KMS-11 (cell line): ENCODE results near the gene RAB11FIP4.

Source experiments
- H2AFZ ChIP-seq: fragments of 200-600 bp; sonication (generic); 2 replicates; pipeline ENCODE4 v1.6.1; 2016; ENCODE audit warnings: antibody characterized with exemption, mixed run types, low read depth
- H3K27ac ChIP-seq: fragments of 200-600 bp; sonication (generic); 2 replicates; pipeline ENCODE4 v1.6.1; 2016; ENCODE audit warnings: mild to moderate bottlenecking, mixed run types
- H3K27me3 ChIP-seq: fragments of 200-600 bp; sonication (generic); 2 replicates; pipeline ENCODE4 v1.6.1; 2017; ENCODE audit warnings: mild to moderate bottlenecking, low read depth, mixed run types, moderate library complexity; ENCODE audit not compliant: insufficient read depth
- H3K36me3 ChIP-seq: fragments of 200-600 bp; sonication (generic); 2 replicates; pipeline ENCODE4 v1.6.1; 2017; ENCODE audit warnings: mild to moderate bottlenecking, mixed run types; ENCODE audit not compliant: insufficient read depth
- H3K4me1 ChIP-seq: fragments of 200-600 bp; sonication (generic); 2 replicates; pipeline ENCODE4 v1.6.1; 2016; ENCODE audit warnings: mild to moderate bottlenecking, low read depth, mixed run types; ENCODE audit not compliant: poor library complexity, severe bottlenecking
- H3K4me2 ChIP-seq: fragments of 200-600 bp; sonication (generic); 2 replicates; pipeline ENCODE4 v1.7.0; 2016; ENCODE audit warnings: mild to moderate bottlenecking, mixed run types
- H3K4me3 ChIP-seq: fragments of 200-600 bp; sonication (generic); IDR thresholded peaks from 2 replicates; pipeline ENCODE4 v1.6.1; 2017; ENCODE audit warnings: low read depth, low read length, mixed read lengths; ENCODE audit not compliant: insufficient read depth
- H3K79me2 ChIP-seq: fragments of 200-600 bp; sonication (generic); 2 replicates; pipeline ENCODE4 v1.6.1; 2016; ENCODE audit warnings: low read depth, mixed run types; ENCODE audit not compliant: insufficient read depth
- H3K9ac ChIP-seq: fragments of 200-600 bp; sonication (generic); 2 replicates; pipeline ENCODE4 v1.6.1; 2016; ENCODE audit warnings: mild to moderate bottlenecking, mixed run types
- H4K20me1 ChIP-seq: fragments of 200-600 bp; sonication (generic); 2 replicates; pipeline ENCODE4 v1.6.1; 2016; ENCODE audit warnings: mild to moderate bottlenecking, mixed run types; ENCODE audit not compliant: insufficient read depth
- CTCF ChIP-seq: fragments of 200-600 bp; sonication (generic); conservative IDR thresholded peaks from 2 replicates; pipeline ENCODE4 v1.6.1; 2017; ENCODE audit warnings: low read depth, mild to moderate bottlenecking, antibody characterized with exemption, low read length, moderate library complexity, mixed read lengths

RAB11FIP4 gene

GRCh38 chr17:31490671-31491375 is 99.3 kb downstream of the RAB11FIP4 start:
- Histone ChIP-seq H3K4me3 (no peak overlapping the region), H3K36me3 (no peaks in the 10 kb centered on the region), H3K9ac (no peak overlapping the region), H3K27me3 (no peaks in the 10 kb centered on the region), H4K20me1 (no peaks in the 10 kb centered on the region), H3K4me1 (peaks cover 28% of the 10 kb centered on the region), H3K4me2 (no peak overlapping the region), H3K27ac (no peak overlapping the region), H3K79me2 (no peaks in the 10 kb centered on the region), H2AFZ (no peak overlapping the region)
- no peak for TF ChIP-seq CTCF

- no peak overlapping the region for H3K4me3 ChIP-seq
- no peak overlapping the region for H2AFZ ChIP-seq
- H3K9ac ChIP-seq, result no peak overlapping the region
- H3K4me1 ChIP-seq, result peaks cover 28% of the 10 kb centered on the region
- no peak for TF ChIP-seq CTCF
- no peak overlapping the region for H3K4me2 ChIP-seq
- H3K27ac ChIP-seq, result no peak overlapping the region
- H3K79me2 ChIP-seq, result no peaks in the 10 kb centered on the region
- H3K27me3 ChIP-seq, result no peaks in the 10 kb centered on the region
- no peaks in the 10 kb centered on the region for H3K36me3 ChIP-seq
- H4K20me1 ChIP-seq, result no peaks in the 10 kb centered on the region
Measured at GRCh38 chr17:31491376-31492131, 100.1 kb downstream of the RAB11FIP4 start.

- no peak for TF ChIP-seq CTCF
- H3K4me2 ChIP-seq, result no peak overlapping the region
- no peak overlapping the region for H3K27ac ChIP-seq
- H3K4me3 ChIP-seq, result no peak overlapping the region
- H4K20me1 ChIP-seq, result no peaks in the 10 kb centered on the region
- H3K4me1 ChIP-seq, result peaks cover 22% of the 10 kb centered on the region
- H3K79me2 ChIP-seq, result no peaks in the 10 kb centered on the region
- no peaks in the 10 kb centered on the region for H3K36me3 ChIP-seq
- no peaks in the 10 kb centered on the region for H3K27me3 ChIP-seq
- no peak overlapping the region for H3K9ac ChIP-seq
- no peak overlapping the region for H2AFZ ChIP-seq
Measured at GRCh38 chr17:31492206-31492605, 100.7 kb downstream of the RAB11FIP4 start.

- H2AFZ ChIP-seq, result no peak overlapping the region
- H3K4me1 ChIP-seq, result peaks cover 20% of the 10 kb centered on the region
- H3K79me2 ChIP-seq, result no peaks in the 10 kb centered on the region
- no peak for TF ChIP-seq CTCF
- no peaks in the 10 kb centered on the region for H3K36me3 ChIP-seq
- no peak overlapping the region for H3K4me3 ChIP-seq
- no peaks in the 10 kb centered on the region for H3K27me3 ChIP-seq
- H4K20me1 ChIP-seq, result no peaks in the 10 kb centered on the region
- no peak overlapping the region for H3K4me2 ChIP-seq
- H3K27ac ChIP-seq, result no peak overlapping the region
- H3K9ac ChIP-seq, result no peak overlapping the region
Measured at GRCh38 chr17:31492880-31493655, 101.6 kb downstream of the RAB11FIP4 start.
